Lower leg skin (tissue), 3 donors: Measurements from ENCODE around the gene CTAGE9.

Source experiments
- POLR2A ChIP-seq, 2 donors: fragments of 450-650 bp; IDR thresholded peaks; one replicate each; pipeline ENCODE4 v1.6.1; 2016 to 2017; ENCODE audit warnings: antibody characterized with exemption in 2 of 2, mild to moderate bottlenecking in 1 of 2, moderate library complexity in 1 of 2
- TF ChIP-seq, protein P1 (sequence below), 3 donors: fragments of 450-650 bp; IDR thresholded peaks; one replicate each; pipeline ENCODE4 v1.5.1; 2016; ENCODE audit warnings: antibody characterized with exemption in 3 of 3, mild to moderate bottlenecking in 3 of 3, moderate library complexity in 2 of 3

- no peak for TF ChIP-seq POLR2A (IDR thresholded peaks at IDR 0.05)
- TF ChIP-seq, protein P1, sequence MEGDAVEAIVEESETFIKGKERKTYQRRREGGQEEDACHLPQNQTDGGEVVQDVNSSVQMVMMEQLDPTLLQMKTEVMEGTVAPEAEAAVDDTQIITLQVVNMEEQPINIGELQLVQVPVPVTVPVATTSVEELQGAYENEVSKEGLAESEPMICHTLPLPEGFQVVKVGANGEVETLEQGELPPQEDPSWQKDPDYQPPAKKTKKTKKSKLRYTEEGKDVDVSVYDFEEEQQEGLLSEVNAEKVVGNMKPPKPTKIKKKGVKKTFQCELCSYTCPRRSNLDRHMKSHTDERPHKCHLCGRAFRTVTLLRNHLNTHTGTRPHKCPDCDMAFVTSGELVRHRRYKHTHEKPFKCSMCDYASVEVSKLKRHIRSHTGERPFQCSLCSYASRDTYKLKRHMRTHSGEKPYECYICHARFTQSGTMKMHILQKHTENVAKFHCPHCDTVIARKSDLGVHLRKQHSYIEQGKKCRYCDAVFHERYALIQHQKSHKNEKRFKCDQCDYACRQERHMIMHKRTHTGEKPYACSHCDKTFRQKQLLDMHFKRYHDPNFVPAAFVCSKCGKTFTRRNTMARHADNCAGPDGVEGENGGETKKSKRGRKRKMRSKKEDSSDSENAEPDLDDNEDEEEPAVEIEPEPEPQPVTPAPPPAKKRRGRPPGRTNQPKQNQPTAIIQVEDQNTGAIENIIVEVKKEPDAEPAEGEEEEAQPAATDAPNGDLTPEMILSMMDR (IDR thresholded peaks at IDR 0.05): no peak
Measured at GRCh38 chr6:131758920-131759319, 48.1 kb upstream of the CTAGE9 start.
